ENCODE measurements around the gene ATMIN. TPM values are rescaled to one million over a fixed set of nuclear protein-coding genes. Genes with fewer than 3 reads are reported as not detected.
A peak's percentile ranks its signal among the peaks of the same experiment; 100 is the strongest.

The ATMIN gene
- total and polyA plus RNA-seq, 2 of the 13 experiments (the other 11 are each of a cell fraction or from before 2014, with no cell fraction given), result 34.6 to 60.4 TPM

DNA sequence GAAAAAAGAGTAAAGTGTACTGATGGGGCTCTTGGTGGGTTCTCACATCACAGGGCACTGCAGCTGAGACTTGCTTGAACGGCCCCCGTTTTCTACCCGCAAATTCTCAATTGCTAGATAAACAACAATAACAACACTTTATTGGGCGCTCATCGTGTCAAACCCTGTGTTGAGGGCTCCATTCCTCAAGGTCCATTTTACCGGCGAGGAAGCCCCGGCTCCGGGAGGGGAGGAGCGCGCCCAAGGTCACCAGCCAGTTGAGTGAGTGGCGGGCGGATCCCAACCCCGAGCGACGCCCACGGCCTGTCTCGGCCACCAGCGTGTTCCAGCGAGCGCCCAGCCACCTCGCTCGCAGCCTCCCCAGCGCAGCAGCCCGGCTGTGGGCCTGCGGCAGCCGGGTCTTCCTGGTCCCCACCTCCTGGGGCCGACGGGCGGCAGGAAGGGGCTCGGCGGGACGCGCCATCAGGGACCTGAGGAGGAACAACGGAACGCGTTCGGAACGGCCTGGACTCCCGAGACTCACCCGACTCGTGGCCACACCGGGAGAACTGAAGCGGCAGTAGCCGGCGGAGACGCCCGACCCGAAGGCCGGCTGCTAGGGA, 29.3 kb upstream of the ATMIN start (continued):
- TF ChIP-seq, protein P1, sequence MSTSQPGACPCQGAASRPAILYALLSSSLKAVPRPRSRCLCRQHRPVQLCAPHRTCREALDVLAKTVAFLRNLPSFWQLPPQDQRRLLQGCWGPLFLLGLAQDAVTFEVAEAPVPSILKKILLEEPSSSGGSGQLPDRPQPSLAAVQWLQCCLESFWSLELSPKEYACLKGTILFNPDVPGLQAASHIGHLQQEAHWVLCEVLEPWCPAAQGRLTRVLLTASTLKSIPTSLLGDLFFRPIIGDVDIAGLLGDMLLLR (CRISPR knock-in tag; IDR thresholded peaks at IDR 0.05), result peak; percentile 81
- TF ChIP-seq, protein P2, sequence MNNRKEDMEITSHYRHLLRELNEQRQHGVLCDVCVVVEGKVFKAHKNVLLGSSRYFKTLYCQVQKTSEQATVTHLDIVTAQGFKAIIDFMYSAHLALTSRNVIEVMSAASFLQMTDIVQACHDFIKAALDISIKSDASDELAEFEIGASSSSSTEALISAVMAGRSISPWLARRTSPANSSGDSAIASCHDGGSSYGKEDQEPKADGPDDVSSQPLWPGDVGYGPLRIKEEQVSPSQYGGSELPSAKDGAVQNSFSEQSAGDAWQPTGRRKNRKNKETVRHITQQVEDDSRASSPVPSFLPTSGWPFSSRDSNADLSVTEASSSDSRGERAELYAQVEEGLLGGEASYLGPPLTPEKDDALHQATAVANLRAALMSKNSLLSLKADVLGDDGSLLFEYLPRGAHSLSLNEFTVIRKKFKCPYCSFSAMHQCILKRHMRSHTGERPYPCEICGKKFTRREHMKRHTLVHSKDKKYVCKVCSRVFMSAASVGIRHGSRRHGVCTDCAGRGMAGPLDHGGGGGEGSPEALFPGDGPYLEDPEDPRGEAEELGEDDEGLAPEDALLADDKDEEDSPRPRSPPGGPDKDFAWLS (CRISPR knock-in tag; IDR thresholded peaks at IDR 0.05; ENCODE audit: borderline replicate concordance), result peak; percentile 15; the same call in 1 of the 2 replicates
- TF ChIP-seq PPARG (CRISPR knock-in tag; conservative IDR thresholded peaks at IDR 0.05) (0 out of 2 replicates have a peak, but pooled peaks have one; percentile 4), ZSCAN9 (CRISPR knock-in tag; IDR thresholded peaks at IDR 0.05; ENCODE audit: borderline replicate concordance) (peak; percentile 40; the same call in 1 of the 2 replicates), JUND (CRISPR knock-in tag; IDR thresholded peaks at IDR 0.05) (peak; percentile 32; the same call in 1 of the 2 replicates), NBN (conservative IDR thresholded peaks at IDR 0.05) (no peak), KDM5A (IDR thresholded peaks at IDR 0.05; ENCODE audit: borderline replicate concordance, low read length) (peak; percentile 88; the same call in 1 of the 2 replicates), ZMYM2 (CRISPR knock-in tag; IDR thresholded peaks at IDR 0.05) (no peak), EED (CRISPR knock-in tag; IDR thresholded peaks at IDR 0.05) (peak; percentile 8; the same call in 1 of the 2 replicates), ZNF670 (CRISPR knock-in tag; IDR thresholded peaks at IDR 0.05; ENCODE audit: borderline replicate concordance) (0 out of 2 replicates have a peak, but pooled peaks have one; percentile 33), GPN1 (CRISPR knock-in tag; IDR thresholded peaks at IDR 0.05; ENCODE audit: borderline replicate concordance) (no peak), ESRRA (CRISPR knock-in tag; IDR thresholded peaks at IDR 0.05; ENCODE audit: low read depth) (peak; percentile 58; the same call in 1 of the 2 replicates)
- TF ChIP-seq, protein P3, sequence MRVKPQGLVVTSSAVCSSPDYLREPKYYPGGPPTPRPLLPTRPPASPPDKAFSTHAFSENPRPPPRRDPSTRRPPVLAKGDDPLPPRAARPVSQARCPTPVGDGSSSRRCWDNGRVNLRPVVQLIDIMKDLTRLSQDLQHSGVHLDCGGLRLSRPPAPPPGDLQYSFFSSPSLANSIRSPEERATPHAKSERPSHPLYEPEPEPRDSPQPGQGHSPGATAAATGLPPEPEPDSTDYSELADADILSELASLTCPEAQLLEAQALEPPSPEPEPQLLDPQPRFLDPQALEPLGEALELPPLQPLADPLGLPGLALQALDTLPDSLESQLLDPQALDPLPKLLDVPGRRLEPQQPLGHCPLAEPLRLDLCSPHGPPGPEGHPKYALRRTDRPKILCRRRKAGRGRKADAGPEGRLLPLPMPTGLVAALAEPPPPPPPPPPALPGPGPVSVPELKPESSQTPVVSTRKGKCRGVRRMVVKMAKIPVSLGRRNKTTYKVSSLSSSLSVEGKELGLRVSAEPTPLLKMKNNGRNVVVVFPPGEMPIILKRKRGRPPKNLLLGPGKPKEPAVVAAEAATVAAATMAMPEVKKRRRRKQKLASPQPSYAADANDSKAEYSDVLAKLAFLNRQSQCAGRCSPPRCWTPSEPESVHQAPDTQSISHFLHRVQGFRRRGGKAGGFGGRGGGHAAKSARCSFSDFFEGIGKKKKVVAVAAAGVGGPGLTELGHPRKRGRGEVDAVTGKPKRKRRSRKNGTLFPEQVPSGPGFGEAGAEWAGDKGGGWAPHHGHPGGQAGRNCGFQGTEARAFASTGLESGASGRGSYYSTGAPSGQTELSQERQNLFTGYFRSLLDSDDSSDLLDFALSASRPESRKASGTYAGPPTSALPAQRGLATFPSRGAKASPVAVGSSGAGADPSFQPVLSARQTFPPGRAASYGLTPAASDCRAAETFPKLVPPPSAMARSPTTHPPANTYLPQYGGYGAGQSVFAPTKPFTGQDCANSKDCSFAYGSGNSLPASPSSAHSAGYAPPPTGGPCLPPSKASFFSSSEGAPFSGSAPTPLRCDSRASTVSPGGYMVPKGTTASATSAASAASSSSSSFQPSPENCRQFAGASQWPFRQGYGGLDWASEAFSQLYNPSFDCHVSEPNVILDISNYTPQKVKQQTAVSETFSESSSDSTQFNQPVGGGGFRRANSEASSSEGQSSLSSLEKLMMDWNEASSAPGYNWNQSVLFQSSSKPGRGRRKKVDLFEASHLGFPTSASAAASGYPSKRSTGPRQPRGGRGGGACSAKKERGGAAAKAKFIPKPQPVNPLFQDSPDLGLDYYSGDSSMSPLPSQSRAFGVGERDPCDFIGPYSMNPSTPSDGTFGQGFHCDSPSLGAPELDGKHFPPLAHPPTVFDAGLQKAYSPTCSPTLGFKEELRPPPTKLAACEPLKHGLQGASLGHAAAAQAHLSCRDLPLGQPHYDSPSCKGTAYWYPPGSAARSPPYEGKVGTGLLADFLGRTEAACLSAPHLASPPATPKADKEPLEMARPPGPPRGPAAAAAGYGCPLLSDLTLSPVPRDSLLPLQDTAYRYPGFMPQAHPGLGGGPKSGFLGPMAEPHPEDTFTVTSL (CRISPR knock-in tag; IDR thresholded peaks at IDR 0.05; ENCODE audit: borderline replicate concordance), result 0 out of 2 replicates have a peak, but pooled peaks have one; percentile 7
- TF ChIP-seq, protein P4, sequence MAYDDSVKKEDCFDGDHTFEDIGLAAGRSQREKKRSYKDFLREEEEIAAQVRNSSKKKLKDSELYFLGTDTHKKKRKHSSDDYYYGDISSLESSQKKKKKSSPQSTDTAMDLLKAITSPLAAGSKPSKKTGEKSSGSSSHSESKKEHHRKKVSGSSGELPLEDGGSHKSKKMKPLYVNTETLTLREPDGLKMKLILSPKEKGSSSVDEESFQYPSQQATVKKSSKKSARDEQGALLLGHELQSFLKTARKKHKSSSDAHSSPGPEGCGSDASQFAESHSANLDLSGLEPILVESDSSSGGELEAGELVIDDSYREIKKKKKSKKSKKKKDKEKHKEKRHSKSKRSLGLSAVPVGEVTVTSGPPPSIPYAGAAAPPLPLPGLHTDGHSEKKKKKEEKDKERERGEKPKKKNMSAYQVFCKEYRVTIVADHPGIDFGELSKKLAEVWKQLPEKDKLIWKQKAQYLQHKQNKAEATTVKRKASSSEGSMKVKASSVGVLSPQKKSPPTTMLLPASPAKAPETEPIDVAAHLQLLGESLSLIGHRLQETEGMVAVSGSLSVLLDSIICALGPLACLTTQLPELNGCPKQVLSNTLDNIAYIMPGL (CRISPR knock-in tag; IDR thresholded peaks at IDR 0.05; ENCODE audit: borderline replicate concordance in 1 of 2, low read depth in 1 of 2), result no peak; a peak in 2 of 4 replicates
- TF ChIP-seq, protein P5, sequence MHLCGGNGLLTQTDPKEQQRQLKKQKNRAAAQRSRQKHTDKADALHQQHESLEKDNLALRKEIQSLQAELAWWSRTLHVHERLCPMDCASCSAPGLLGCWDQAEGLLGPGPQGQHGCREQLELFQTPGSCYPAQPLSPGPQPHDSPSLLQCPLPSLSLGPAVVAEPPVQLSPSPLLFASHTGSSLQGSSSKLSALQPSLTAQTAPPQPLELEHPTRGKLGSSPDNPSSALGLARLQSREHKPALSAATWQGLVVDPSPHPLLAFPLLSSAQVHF (CRISPR knock-in tag; IDR thresholded peaks at IDR 0.05), result peak; percentile 5; the same call in 1 of the 2 replicates
- TF ChIP-seq, protein P6, sequence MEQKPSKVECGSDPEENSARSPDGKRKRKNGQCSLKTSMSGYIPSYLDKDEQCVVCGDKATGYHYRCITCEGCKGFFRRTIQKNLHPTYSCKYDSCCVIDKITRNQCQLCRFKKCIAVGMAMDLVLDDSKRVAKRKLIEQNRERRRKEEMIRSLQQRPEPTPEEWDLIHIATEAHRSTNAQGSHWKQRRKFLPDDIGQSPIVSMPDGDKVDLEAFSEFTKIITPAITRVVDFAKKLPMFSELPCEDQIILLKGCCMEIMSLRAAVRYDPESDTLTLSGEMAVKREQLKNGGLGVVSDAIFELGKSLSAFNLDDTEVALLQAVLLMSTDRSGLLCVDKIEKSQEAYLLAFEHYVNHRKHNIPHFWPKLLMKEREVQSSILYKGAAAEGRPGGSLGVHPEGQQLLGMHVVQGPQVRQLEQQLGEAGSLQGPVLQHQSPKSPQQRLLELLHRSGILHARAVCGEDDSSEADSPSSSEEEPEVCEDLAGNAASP (CRISPR knock-in tag; IDR thresholded peaks at IDR 0.05; ENCODE audit: borderline replicate concordance), result peak; percentile 50
